ENCODE data around the gene XPR1.

XPR1 gene

DNA sequence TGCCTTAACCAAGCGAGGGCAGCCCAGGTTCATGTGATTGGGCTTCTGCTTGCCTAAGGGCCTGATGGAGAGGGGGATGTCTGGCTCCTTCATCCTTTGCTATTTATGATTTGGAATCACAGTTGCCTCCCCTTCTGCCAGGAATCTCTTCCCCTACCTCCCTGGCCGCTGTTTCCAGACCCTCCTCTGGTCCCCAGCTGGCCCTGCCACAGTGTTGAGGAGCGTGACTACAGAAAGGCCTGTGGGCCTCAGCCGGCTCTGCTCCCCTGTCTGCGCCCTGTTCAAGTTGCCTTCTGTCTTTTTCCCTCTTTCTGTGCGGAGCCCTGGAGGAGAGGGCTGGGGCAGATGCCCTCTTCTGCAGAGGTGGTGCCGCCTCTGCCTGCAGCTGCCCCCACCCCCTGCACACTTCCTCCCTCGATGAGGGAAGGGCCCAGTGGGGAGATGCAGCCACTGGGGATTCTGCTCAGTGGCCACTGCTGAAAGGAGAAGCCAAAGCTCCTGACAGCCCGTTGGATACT lies 287.4 kb downstream of the XPR1 start:
- no peak for DNase-seq

DNA sequence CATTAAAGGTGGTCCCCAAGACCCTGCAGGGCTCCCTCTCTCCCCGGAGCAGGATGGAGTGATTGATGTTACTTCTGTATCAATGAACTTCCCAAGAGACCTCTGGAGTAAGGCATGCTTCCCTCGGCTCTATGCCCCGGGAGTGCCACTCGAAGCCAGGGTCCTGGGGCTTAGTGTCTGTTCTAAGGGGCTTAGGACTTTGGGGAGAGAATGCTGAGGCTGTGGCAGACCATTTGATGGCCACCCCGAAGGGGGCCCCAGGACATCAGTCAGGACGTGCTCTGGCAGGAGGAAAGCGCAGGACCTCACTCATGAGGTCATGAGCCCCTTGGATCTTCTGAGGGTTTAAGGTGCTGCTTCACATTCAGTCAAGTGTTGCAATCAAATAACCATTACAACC lies 288.4 kb downstream of the XPR1 start:
- DNase-seq: no peak

DNA sequence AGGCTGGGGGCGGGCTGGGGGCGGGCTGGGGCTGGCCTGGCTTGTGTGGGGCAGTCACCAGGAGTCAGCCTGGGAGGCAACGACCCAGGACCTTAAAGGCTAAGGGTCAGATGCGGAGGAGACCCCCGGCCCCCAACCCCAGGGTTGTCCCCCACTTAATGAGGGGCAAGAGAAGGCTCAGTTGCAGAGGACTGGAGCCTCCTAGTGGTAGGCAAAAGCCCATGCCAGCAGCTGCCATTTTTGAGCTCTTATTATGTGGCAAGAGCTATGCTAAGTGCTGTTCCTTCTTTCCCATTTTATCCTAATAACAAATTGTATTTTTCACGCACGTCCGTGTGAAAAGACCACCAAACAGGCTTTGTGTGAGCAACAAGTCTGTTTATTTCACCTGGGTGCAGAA lies 288.9 kb downstream of the XPR1 start:
- DNase-seq: no peak

DNA sequence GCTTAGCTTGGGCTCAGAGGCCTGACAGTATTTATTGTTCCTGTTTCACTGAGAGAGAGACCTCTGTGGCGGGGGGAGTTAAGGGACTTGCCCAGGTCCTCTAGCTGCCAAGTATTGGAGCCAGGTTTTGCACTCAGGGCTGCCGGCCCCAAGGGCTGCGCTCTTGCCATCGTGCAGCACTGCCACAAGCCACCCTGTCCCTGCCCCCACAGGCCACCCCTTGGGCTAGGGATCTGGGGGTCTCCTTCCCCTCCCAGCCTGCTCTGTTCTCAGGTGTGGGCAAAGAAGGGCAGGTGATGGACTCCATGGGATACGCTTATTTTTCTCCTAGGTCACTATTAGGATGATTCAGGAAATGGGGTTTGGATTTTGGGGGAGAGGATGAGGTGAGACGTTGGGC lies 289.6 kb downstream of the XPR1 start:
- DNase-seq: no peak

DNA sequence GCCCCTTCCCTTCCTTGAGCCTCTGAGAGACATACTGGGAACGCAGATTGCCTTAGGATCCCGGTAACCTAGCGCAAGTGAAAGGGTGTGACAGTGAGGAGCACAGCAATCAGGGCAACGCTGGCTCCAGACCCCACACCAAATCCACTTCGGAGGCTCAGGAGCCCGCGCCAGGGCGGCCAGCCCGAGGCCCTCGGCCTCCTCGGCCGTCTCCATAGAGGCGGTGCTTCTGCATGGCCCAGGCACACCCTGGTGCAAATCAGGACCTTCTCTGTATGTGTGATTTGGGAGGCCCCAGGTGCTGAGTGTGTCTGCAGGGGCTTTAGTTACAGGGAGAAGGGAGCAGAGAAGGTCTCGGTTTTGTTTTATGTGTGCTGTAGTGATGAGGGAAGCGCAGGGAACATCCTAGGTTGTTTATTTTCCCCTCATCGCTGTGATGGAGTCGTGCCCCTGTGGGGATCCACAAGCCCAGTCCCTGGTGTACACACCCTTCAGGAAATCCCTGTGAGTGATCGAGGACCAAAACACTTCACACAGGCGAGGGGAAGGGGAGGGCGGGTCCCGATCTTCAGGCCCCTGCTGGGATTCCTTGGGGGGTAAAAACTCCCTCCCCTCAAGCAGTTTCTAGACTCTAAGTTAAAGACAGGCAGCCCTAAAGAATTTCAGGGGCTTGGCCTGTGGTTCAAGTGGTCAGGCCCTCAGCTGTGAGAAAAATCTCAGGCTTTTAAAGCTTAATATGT lies 290.2 kb downstream of the XPR1 start:
- DNase-seq: no peak

DNA sequence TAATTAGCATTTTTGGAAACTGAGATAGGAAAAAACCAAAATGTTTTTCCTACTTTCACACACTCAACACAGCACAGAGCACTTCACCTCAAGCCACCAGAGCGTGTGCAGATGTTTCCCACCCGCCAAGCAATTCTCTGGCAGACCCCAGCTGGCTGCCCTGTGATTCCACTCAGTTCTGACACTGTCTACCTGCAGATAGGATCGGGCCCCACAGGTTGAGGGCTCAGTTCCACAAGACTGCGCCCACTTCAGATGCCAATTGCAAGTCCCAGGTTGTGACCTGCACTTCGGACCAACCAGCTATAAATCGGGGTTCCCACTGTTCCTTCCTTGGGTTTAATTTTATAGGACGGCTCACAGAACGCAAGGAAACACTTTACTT lies 290.8 kb downstream of the XPR1 start:
- DNase-seq: no peak

DNA sequence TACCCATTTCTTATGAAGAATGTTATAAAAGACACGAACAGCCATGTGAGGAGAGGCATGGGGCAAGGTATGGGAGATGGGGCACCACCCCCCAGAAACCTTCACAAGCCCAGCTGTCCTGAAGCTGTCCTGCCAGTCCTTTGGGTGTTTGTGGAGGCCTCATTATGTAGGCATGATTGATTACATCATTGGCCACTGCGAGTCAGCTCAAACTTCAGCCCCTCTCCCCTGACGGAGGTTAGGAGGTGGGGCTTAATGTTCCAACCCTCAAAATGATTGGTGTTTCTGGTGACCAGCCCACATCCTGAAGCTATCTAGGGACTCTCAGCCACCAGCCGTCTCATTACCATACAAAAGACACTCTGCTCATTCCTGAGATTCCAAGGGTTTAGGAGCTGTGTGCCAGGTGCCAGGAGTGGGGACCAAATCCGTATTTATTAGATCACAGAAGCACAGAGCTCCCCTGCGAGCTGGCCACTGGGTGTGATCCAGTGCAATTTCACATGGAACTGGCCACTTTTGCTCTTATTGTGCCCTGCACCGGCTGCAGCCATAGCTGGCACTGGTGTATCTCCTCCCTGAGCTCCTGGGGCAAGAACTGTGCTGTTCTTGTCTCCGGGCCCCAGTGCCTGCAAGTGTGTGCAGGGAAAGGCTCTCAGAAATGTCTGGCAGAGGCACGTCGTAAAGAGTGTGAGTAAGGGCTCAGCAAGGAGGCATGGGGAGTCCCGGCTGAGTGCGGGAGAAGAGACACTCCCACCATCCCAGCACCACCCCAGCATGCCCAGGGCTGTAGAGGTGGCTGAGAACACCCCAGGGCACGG lies 291.4 kb downstream of the XPR1 start:
- DNase-seq: no peak

DNA sequence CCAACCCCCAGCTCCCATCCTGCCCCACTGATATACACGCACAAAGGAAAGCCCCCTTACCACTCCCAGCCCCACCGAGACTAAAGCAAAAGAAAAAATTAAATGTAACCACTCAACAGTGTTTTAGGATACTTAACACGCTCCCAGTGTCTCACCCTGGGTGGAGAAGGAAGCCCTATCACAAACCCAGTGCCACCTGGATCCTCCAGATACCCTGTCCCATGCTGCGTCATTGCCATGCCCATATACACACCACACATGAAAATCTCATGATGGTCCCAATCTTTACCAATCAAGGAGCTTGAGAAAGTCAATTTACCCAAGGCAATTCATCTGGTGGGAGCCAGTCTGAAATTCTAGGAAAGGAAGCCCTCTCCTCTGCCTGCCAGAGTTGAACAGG lies 292.1 kb downstream of the XPR1 start:
- DNase-seq: no peak

DNA sequence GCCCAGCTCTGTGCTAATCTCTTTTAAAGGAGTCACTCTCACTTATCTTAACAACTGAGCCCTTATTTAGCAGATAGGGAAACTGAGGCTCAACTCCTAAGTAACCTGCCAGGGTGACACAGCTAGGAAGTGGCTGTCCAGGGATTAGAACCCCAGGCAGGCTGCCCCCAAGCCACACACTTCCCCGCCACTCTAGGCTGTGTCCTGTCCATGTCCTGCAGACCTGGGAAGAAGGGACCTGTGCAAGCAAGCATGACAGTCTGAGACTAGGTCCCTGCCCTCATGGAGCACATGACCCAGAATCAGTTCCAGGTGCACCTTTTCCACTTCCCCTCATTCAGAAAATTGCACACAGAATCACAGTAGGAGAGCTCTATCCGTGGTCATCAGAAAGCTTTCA lies 293.1 kb downstream of the XPR1 start:
- DNase-seq: no peak

DNA sequence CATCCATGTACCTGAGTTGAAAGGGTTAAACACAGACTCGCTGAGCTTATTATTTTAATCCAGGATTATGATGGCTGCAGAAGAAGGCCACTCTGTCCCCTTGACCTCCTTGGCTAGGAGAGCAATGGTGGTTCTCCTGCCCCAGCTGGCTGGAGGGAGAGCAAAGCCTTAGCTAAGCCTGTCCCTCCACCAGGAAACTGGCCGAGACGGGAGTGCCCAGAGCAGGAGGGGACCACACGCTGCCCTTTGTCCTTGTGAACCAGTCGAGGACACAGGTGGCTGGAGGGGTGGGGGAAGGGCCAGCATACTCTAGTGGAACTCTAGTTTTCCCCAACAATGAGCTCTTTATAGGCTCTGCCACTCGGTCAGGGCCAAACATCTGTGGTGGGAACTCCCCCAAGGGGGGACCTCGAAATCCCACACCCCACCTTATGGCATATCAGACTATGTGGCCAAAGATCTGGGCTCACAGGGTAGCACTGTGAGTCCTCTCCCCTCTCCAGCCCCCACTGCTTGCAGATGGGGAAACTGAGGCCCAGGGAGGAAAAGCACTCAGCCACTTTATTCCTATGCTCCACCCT lies 293.7 kb downstream of the XPR1 start:
- DNase-seq: no peak

DNA sequence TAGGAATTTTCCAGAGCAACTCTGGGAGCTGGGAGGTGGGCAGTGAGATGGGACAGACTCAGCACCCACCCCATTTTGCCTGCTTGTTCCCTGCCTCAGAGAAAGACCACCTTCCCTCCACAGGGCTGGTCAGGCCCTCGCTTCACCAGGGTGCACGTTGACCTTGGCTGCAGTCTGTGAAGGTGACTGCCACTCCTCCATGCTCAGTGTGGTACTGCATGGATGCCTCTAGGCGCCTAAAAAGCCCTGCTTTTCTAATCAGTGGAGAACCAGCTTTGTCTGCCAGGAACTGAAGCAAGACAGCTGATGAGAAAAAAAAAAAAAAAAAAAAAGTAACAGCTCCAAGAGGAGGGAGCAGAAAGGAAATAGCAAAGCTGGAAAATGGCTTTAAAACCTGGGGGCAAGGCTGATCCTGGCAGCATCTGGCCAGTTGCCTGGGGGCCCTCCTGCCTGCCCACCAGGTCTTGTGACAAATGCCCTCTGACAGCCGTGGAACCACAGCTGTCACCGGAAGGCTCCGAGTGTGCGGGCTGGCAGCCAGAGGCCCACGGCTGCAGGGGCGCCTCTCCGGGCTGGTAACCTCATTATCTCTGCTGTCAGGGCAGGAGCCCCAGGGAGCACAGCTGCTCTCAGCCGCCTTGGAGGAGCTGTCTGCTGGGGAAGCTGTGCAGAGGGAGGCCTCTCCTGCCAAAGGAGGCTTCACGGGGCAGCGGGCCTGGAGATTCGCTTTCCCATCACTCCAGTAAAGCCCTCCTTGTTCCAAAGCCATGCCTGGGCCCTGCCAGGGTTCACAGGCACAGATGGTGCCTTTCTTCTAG lies 294.6 kb downstream of the XPR1 start:
- DNase-seq: no peak

DNA sequence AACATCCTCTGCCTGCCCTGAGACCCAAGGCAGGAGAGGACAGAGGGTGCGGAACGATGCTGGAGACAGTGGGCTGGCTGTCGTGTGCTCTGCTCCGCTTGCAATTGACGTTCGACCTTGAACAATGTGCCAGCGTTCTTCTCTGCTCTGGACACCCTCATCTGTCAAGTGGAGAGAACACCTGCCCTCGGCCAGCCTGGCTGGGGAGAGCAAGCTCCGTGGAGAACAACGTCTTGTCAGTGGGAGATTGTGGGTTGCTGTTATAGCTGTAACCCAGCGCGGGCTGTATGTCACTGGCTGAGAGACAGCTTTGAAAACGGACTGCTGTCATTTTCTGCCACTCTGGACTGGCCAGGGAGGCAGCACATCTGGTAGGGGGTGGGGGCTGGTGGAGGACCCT lies 295.5 kb downstream of the XPR1 start:
- DNase-seq: no peak

DNA sequence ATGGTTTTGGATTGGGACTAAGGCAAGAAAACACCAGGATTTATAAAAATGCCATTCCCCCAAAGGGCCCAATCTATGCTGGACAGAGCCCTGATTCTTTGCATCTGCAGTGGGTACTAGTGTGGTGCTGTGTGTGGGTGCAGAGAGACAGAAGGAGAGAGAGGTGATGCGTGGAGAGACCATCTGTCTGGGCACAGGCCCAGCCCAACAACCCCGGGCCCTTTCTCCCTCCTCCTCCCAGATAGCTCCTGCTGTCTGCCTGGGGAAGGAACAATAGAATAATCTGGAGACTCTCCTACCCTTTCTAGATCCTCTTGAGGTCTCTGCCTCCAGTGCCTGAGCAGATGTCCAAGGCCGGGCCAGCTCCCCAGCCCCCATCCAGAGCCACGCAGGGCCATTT lies 296.0 kb downstream of the XPR1 start:
- no peak for DNase-seq

DNA sequence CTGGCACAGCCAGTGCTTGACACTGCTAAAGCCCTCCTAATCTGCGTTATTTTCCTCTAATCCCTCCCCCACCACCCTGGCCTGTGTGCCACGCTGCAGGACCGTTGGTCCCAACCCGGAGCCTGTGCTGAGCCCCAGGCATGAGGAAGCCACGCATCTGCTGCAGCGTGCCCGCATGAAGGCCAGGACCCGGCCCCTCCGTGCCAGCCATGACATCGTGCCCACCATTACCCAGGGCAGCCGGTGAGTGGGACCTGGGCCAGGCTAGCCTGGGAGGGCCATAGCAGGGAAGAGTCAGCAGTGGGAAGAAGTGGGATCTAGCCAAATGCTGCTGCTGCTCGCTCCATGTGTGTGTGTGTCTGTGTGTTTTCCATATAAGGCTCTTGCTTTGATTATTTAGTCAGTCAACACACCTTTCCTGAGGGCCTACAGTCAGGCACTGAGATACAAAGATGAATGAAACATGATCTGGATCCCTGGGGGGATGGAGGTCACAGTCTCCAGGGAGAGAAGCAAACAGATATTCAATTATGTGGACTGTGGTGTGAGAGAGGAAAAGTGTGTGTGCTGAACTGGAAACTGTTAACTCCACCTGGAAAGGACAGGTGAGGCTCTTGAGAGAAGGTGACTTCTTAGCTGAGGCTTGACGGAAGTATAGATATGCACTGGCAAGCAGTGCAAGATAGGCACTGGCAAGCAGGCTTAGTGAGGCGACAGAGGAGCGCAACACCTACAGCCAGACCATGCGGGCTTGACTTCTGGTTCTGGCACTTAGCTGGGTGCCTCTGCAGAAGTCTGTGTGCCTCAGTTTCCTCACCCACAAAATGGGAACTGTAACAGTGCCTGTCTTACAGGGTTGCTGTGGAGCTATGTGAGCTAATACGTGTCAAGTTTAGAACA lies 296.8 kb downstream of the XPR1 start:
- no peak for DNase-seq

DNA sequence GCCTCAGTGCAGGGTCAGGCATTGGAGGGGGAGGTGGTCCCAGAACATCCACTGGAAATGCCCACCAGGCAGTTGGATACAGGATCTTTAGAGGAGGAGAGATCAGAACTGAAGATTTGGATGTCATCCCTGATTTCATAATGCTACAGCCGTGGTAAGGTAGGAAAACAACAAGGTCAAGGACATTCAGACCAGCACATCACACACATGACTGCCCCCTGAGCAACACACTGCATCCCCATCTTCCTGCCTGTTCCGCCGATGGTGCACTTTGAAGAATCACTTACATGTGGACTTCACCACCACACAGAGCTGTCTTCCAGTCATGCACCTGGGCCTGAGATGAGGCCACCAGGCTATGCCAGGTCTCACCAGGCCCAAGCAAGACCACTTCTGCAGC lies 297.6 kb downstream of the XPR1 start:
- DNase-seq: no peak

DNA sequence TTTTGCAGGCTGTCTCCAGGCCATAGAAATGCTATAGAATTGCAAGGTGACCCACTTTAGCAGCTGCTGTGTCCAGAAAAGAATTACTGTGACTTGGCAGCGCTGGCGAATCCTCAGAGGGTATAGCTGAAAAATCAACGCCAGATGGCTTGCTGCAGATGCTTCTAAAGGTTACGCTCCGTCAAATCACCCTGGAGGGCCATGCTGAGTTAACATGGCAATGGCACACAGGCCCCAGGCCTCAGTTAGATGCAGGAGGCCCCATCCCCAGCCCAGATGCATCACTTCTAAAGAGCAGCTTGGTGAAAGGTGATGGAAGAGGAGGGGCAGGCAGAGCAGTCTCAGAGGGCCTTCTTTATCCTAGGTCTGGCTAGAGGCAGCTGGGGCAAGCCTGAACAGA lies 298.9 kb downstream of the XPR1 start:
- no peak for DNase-seq

DNA sequence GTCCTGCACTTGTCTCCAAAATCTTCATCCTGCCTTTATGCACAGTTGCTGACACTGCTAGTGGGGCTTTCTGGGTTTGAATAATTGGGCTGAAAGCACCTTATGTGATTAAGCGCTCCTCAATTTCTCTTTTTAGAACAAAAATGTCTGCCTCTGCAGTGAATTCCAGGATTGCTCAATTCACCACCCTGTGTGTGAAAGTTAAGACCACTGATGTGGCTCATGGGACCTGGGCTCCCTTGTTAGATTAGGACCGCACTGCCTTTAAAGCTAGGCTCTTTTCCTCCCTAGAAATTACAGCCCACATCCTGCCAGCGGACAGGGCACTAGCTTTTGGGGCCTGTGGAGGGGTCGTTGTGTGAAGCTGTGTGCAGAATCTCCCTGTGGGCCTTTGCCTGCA lies 299.7 kb downstream of the XPR1 start:
- no peak for DNase-seq

DNA sequence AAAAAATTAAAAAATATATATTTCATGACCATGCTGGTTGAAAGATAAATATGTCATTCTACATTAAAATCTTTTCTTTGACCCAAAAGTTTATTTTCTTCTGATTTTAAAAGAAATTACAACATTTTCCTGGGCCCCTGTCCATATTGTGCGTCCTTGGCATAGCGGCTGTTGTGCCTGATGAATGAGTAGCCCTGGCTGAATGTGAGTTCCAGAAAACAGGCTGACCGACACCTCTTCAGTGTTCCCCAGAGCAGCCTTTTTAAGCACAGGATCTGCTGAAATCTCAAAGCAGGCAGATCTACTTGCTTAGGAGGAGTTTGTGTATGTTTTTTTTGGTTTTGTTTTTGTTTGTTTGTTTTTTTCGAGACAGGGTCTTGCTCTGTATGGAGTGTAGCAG lies 300.6 kb downstream of the XPR1 start:
- DNase-seq: no peak

DNA sequence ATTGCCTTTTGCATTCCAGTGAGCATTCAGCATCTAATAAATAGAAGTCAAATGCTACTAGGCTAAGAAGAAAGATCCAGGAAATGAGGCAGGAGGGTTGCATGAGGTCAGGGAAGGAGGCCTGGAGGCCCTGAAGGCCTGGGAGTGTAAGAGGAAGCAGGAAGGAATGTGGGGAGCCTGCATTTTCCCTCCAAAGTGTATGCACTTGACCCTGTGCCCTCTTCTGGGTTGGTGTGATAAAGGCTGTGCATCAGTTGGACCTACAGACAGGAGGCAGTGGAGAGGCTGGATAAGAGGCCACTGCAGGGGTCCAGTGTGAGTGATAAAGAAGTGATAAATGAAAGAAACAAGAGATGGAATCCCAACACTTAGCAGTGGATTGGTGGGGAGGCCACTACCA lies 301.3 kb downstream of the XPR1 start:
- no peak for DNase-seq

DNA sequence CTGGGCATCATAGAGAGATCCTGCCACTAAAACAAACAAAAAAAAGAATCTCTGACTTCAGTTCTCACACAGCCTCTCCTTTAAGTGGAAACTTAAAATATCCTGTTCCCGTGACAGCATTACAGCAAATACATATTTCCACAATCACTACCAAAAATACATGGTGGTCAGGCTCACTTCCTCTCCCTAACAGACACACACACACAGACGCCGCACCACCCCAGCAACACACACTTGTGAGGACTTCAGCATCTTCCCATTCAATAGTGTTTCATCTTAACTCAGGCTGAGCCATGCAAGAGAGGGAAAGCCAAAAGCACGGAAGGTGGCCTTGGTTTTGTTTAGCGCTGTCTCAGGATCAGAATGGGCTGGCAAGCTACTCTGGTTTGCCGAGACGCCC lies 302.7 kb downstream of the XPR1 start:
- DNase-seq: no peak

DNA sequence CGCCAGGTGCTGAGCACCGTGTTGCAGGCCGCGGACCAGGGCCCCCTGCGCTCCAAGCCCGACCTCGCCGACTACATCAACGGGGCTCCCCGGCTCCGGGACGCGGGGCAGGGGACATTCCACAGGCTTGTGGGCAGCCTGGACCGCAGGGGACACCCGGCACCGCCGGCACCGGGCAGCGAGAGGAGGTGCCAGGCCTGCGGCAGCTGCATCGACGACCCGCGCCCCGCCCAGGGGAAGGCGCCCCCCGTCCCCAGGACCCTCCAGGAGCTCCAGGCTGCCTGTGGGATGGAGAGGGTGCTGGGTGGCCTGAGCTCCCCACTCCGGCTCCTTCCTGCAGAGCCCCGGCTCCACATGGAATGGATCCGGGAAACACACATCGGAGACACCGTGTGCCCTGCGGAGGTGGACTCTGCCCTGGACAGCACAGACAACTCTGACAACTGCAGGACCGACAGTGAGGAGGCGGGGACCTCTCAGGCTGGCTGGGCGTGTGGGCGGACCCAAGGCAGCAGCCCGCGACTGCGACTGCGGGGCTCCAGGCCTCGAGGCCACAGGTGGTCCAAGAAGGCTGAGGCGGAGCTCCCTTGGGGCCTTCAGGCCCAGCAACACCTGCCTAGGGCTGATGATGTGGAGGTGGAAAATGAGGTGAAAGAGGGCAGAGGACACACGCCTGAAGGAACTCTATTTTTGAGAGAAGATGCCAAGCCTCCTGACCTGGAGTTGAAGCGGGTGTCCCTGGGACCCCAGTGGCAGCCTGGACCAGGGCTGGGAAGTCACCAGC lies 303.7 kb downstream of the XPR1 start:
- DNase-seq: no peak

Data from CD4-positive, alpha-beta T cell treated with Interferon gamma for 1 hour (primary cell).